Myocyte (in vitro differentiated cells): ENCODE results near the gene PNPLA1. TPM values are rescaled to one million over a fixed set of nuclear protein-coding genes. Genes with fewer than 3 reads are reported as not detected.
"Not testable (repeated sequence)": the region's sequence is repeated elsewhere in the genome, so short reads cannot be mapped to it uniquely, and the experiment has no call there.

Source experiments
- DNase-seq: peaks from one replicate; pipeline ENCODE4 v3.0.0-alpha.2; 2012; ENCODE audit warnings: low read depth
- total RNA-seq: library from RNA; depleted of rRNA; stranded (reverse); fragments of >200 nt; gene quantifications from 2 replicates; pipeline ENCODE4 v1.2.3, GENCODE V29; 2014

PNPLA1 gene
- total RNA-seq, 1 donor from 2014 or later: not detected

- DNase-seq: no peak
Observed at GRCh38 chr6:36334832-36335459, 65.1 kb downstream of the PNPLA1 start.

GRCh38 chr6:36335465-36336207, 65.8 kb downstream of the PNPLA1 start:
- DNase-seq: no peak

GRCh38 chr6:36336208-36336710, 66.4 kb downstream of the PNPLA1 start:
- DNase-seq: no peak

GRCh38 chr6:36336779-36337241, 67.0 kb downstream of the PNPLA1 start, which contains the start of gene BNIP5:
BNIP5 (minus strand) TSS chr6:36336888; CDS start chr6:36330690, 6,198 bp downstream.
- no peak for DNase-seq

DNA sequence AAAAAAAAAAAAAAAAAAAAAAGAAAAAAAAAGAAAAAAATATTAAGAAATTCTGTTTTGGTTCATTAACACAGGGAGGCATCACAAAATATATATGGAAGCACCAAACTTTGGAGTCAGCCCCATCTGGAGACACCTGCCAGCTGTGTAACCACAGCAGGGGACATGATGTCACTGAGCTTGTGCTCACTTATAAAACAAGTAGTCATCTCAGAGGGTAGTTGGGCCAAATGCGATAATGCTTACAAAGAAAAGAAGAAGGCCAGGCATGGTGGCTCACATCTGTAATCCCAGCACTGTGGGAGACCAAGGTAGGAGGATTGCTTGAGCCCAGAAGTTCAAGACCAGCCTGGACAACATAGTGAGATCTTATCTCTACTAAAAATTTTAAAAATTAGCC, 68.0 kb downstream of the PNPLA1 start:
- no peak for DNase-seq

- not testable (repeated sequence) for DNase-seq
Observed at GRCh38 chr6:36338223-36338622, 68.4 kb downstream of the PNPLA1 start.

DNA sequence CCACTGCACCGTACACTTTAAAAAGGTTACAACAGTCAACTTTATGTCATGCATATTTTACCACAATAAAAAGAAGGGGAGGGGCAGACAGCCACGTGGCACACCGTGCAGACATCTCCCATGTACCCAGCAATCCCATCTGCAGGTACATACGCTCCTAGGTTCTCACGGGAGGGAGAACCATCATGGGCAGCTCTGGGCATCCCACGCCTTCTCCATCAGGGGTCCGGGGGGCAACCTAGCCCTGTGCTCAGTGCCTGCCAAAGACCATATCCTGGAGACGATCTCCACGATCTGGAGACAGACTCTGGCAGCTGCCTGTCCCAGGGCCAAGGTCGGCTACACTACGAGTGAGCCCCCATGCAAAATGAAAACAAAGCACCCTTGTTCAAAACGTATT, 69.3 kb downstream of the PNPLA1 start:
- no peak for DNase-seq

DNA sequence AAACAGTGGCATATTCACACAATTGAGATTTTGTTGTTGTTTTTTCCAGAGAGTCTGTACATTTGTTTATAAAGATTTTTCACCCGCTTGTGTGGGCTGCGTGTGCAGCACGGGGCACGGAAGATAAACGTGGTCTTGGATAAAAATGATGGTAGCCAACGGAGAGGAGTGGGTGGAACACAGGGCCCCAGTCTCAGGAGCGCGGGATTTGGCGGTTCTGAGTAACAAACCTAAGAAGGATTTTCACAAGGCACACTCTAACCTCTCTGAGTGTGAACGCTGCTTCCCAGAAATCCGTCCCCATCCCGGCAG, 70.4 kb downstream of the PNPLA1 start:
- no peak for DNase-seq

DNA sequence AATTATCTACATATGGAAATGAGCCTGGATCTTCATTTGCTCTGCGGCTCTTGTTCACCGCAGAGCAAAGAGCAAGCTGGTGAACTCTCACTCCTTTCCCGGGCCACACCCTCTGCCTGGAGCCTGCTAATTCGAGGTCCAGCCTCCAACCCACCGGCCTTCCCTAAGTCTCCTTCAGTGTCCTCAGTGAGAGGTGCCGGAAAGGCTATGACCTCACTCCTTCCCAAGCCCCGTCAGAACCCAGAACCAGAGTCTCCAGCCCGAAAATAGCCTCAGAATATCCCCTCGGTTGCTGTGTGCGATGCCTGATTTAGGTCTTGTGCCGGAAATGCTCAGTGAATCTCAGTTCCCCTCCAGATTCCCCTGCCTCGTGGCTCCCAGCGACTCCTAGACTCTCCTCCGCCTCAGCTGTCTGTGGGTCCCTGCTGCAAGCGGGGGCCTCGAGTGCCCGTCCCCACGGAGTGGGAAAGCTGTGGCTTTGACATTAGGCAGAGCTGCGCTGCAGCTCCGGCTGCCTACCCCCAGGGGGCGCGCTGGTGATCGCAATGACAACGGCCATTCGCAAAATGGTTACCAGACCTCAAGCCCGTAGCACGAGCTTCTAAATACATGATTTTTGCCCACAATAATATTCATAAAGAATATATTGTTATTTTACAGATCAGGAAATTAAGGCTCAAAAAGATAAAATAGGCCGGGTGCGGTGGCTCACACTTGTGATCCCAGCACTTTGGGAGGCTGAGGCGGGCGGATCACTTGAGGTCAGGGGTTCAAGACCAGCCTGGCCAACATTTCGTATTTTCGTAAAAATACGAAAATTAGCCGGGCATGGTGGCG, 71.0 kb downstream of the PNPLA1 start:
- DNase-seq: peak; percentile 69

- DNase-seq: no peak
Observed at GRCh38 chr6:36343109-36343680, 73.3 kb downstream of the PNPLA1 start.

- DNase-seq: no peak
Observed at GRCh38 chr6:36345681-36346466, 76.0 kb downstream of the PNPLA1 start.

DNA sequence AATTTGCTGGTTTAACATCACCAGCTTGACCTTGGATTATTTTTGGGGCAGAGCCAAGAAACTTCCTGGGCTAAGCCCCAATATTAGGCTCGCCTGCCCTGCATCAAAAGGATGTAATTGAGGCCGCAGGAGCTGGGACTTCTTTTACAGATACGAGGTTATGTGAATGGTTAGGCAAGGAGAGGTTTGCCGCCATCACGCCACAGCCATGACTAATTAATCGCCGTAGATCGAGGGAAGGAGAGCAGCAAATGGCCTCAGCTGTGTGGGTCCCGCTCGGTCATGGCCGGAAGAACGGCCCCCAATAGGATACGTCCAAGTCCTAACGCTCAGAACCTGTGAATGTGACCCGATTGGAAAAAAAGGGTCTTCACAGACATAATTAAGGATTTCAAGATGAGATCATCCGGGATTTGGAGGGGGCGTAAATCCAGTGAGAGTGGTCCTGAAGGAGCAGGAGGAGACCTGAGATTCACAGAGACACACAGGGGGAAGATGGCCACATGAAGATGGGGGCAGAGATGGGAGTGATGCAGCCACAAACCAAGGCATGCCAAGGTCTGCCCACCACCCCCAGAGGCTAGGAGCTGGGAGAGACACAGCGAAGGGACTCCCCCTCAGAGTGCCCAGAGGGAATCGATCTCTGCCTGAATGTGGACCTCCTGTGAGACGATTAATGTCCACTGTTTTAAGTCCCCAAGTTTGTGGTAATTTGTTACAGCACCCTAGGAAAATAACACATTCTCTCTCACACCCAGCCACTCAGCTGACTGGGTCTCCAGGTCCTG, 76.8 kb downstream of the PNPLA1 start:
- DNase-seq: no peak

- no peak for DNase-seq
Observed at GRCh38 chr6:36347621-36348020, 77.8 kb downstream of the PNPLA1 start.

DNA sequence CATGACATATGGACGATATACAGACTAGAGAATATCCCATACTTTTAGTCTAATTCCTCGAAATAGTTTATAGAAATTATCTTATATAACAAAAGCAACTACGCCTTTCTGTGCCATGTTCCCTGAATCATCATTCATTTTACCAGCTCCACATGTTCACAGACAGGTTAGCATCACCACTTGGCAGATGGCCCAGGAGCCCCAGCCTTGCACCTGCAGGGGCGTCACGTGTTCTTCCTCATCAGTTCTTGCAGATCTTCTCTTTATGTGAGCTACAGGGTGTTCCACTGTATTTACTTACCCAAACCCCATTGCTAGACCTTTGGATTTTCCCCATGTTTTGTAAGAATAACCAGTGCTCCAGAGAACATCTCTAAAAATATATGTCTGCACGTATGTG, 79.4 kb downstream of the PNPLA1 start:
- no peak for DNase-seq

DNA sequence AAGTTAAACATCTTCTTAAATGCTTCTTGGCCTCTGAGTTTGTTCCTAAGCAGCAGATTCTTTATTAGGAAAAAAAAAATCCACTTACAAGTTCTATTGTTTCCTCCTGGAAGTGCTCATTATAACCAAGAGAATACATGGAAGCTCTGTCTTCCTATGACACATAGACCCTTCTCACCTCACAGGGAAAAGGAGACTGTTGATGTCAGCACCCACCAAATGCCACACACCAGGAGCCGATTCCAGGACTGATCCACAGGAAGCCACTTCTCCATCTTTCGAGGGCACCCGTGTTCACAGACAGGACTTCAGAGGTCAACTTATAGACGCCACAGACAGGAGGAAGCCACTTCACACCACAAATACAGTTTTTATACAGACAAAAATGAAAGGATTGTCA, 80.2 kb downstream of the PNPLA1 start:
- DNase-seq: no peak

GRCh38 chr6:36350681-36351571, 81.1 kb downstream of the PNPLA1 start:
- peak; percentile 91 for DNase-seq

DNA sequence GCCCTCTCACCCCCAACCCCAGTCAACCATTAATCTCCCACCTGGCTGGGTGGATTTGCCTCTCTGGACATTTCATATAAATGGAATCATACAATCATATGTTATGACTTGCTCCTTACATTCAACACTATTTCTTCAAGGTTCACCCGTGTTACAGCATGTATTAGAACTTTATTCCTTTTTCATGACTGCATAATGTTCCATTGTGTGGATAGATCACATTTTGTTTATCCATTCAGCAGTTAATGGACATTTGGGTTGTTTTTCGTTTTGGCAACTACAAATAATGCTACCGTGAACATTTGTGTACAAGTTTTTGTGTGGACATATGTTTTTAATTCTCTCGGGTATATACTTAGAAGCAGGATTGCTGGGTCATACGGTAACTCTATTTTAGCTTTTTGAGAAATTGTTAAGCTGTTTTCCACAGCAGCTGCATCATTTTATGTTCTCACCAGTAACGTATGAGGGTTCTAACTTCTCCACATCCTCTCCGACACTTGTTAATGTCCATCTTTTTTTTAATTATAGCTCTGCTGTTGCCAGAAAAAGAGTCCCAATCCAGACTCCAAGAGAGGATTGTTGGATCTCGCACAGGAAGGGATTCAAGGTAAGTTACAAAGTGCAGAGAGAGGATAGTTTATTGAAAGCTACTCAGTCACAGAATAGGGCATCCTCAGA, 82.8 kb downstream of the PNPLA1 start:
- no peak for DNase-seq

GRCh38 chr6:36353411-36353915, 83.6 kb downstream of the PNPLA1 start:
- DNase-seq: no peak
